Measurements from ENCODE around the gene ORM2.
"Not testable (repeated sequence)": the region's sequence is repeated elsewhere in the genome, so short reads cannot be mapped to it uniquely, and the experiment has no call there.

DNA sequence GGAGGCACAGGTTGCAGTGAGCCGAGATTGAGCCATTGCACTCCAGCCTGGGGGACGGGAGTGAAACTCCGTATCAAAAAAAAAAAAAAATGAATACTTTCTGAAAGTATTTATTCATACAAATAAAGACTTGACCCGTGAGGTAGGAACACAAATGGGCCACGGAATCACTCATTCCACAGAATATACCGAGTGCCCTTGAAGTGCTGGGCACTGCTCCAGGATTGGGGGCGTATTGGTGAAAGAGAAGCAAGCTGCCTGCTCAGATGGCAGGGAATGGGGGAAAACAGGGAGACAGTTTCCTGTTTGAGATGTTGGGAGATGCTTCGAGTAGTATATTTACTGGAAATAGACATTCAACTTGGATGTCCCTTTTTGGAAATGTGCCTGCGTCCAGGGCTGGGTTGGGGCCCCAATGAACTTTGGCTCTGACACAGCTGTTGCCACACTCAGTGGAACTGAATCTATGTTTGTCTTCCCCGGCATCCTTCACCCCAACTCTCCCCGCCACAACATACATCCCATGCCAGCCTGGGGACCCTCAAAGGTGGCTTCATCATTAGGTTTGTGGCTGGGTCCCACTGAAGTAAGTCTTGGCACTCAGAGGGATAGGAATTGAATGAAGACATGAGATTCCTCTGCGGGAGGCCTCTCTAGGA, 7.4 kb upstream of the ORM2 start:
- TF ChIP-seq, protein P1, sequence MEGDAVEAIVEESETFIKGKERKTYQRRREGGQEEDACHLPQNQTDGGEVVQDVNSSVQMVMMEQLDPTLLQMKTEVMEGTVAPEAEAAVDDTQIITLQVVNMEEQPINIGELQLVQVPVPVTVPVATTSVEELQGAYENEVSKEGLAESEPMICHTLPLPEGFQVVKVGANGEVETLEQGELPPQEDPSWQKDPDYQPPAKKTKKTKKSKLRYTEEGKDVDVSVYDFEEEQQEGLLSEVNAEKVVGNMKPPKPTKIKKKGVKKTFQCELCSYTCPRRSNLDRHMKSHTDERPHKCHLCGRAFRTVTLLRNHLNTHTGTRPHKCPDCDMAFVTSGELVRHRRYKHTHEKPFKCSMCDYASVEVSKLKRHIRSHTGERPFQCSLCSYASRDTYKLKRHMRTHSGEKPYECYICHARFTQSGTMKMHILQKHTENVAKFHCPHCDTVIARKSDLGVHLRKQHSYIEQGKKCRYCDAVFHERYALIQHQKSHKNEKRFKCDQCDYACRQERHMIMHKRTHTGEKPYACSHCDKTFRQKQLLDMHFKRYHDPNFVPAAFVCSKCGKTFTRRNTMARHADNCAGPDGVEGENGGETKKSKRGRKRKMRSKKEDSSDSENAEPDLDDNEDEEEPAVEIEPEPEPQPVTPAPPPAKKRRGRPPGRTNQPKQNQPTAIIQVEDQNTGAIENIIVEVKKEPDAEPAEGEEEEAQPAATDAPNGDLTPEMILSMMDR (IDR thresholded peaks at IDR 0.05), result not testable (repeated sequence)
- TF ChIP-seq POLR2A (IDR thresholded peaks at IDR 0.05), result not testable (repeated sequence)
